K562 (cell line): ENCODE measurements around the gene HAPLN3. TPM values are rescaled to one million over a fixed set of nuclear protein-coding genes. Genes with fewer than 3 reads are reported as not detected.
A peak's percentile ranks its signal among the peaks of the same experiment; 100 is the strongest.
"Not testable (repeated sequence)": the region's sequence is repeated elsewhere in the genome, so short reads cannot be mapped to it uniquely, and the experiment has no call there.

Experiments
- ATAC-seq: fragments of 200-7000 bp; cut with Tn5 transposase; 3 replicates; pipeline ENCODE4 v1.9.1; 2020; ENCODE audit warnings: moderate library complexity
- BruUV-seq: library from RNA; stranded (reverse); fragments of 400-500 nt; replicated peaks from 2 replicates; lab custom pipeline; 2021; lab: Mats Ljungman, UMichigan
- CTCF ChIA-PET: fragments of 300-600 bp; formaldehyde crosslinking; extraction: SDS; loops from one replicate; lab custom pipeline; 2021; ENCODE audit warnings: low intra/inter-chr PET ratio; lab: Yijun Ruan, JAX
- POLR2A ChIA-PET: fragments of 300-600, 350-650 bp; sonication (Branson Sonifier 250); formaldehyde crosslinking; extraction: SDS; loops from one replicate; lab custom pipeline; 2021; ENCODE audit warnings: antibody characterized with exemption, inconsistent platforms; lab: Yijun Ruan, JAX
- DNase-seq, 4 experiments: peaks; one replicate each; pipeline versions ENCODE4 v3.0.0 to v3.0.0-alpha.2; 2011 to 2018; ENCODE audit warnings: low spot score in 3 of 4, mixed read lengths in 3 of 4; ENCODE audit errors: extremely low read depth in 1 of 4
- FAIRE-seq: peaks from 2 replicates; lab custom pipeline; 2011; peaks lifted over from hg19 to GRCh38; lab: Jason Lieb, UNC
- H2AFZ ChIP-seq: 2 replicates; pipeline ENCODE4 v1.6.0; 2011; ENCODE audit warnings: low read depth, low read length, control low read depth, inconsistent platforms
- H3K27ac ChIP-seq: fragments of 200-600 bp; 3 replicates; pipeline ENCODE4 v1.8.0; 2011; ENCODE audit warnings: low read depth, mild to moderate bottlenecking, control low read depth, inconsistent platforms, low read length, moderate library complexity, mixed read lengths; ENCODE audit errors: extremely low read depth
- H3K27me3 ChIP-seq, 2 experiments: fragments of 300-600 bp in 1 of 2; 2 replicates in 1 of 2; 3 replicates in 1 of 2; pipeline versions ENCODE4 v1.6.0 to v1.8.0; 2011; ENCODE audit warnings: inconsistent platforms in 2 of 2, low read length in 2 of 2, mild to moderate bottlenecking in 1 of 2, mixed read lengths in 1 of 2, moderate library complexity in 1 of 2; ENCODE audit not compliant: control insufficient read depth in 2 of 2, insufficient read depth in 2 of 2
- H3K36me3 ChIP-seq: fragments of 300-600 bp; 3 replicates; pipeline ENCODE4 v1.8.0; 2011; ENCODE audit warnings: mild to moderate bottlenecking, low read length, inconsistent platforms; ENCODE audit not compliant: control insufficient read depth, insufficient read depth
- H3K4me1 ChIP-seq, 2 experiments: fragments of 200-600 bp in 1 of 2; replicated peaks in 1 of 2; 2 replicates in 1 of 2; 3 replicates in 1 of 2; pipeline versions ENCODE4 v1.5.1 to v1.8.0; 2011; ENCODE audit warnings: inconsistent platforms in 2 of 2, low read length in 2 of 2, mild to moderate bottlenecking in 1 of 2, mixed read lengths in 1 of 2, moderate library complexity in 1 of 2; ENCODE audit not compliant: control insufficient read depth in 2 of 2, insufficient read depth in 2 of 2
- H3K4me2 ChIP-seq: 2 replicates; pipeline ENCODE4 v1.6.1; 2011; ENCODE audit warnings: low read length, control low read depth, inconsistent platforms, mixed read lengths; ENCODE audit not compliant: insufficient read depth
- H3K4me3 ChIP-seq: fragments of 200-600 bp; sonication (generic), shearing (Covaris generic); 2 replicates; pipeline ENCODE4 v1.5.1; 2016; ENCODE audit warnings: control low read depth, inconsistent platforms
- H3K79me2 ChIP-seq: fragments of 200-600 bp; 3 replicates; pipeline ENCODE4 v1.8.0; 2011; ENCODE audit warnings: low read length, inconsistent platforms; ENCODE audit not compliant: control insufficient read depth, insufficient read depth
- H3K9ac ChIP-seq, 2 experiments: 2 replicates each; pipeline versions ENCODE4 v1.6.0 to v1.6.1; 2011; ENCODE audit warnings: low read depth in 2 of 2, low read length in 2 of 2, control low read depth in 1 of 2, inconsistent platforms in 1 of 2, mild to moderate bottlenecking in 1 of 2, mixed read lengths in 1 of 2; ENCODE audit not compliant: insufficient read depth in 1 of 2
- H3K9me1 ChIP-seq: one replicate; pipeline ENCODE4 v1.6.0; 2011; ENCODE audit warnings: inconsistent platforms, mild to moderate bottlenecking, low read length, moderate library complexity; ENCODE audit not compliant: control insufficient read depth, insufficient read depth
- H3K9me3 ChIP-seq: replicated peaks from 2 replicates; pipeline ENCODE4 v1.5.1; 2011; ENCODE audit warnings: low read depth, low read length, inconsistent platforms; ENCODE audit not compliant: control insufficient read depth, insufficient read depth
- H4K20me1 ChIP-seq: replicated peaks from 2 replicates; pipeline ENCODE4 v1.6.1; 2011; ENCODE audit warnings: low read length, inconsistent platforms, mixed read lengths; ENCODE audit not compliant: control insufficient read depth, insufficient read depth
- ATF7 ChIP-seq: fragments of 450-650 bp; IDR thresholded peaks from 2 replicates; pipeline ENCODE4 v1.7.1; 2014; ENCODE audit warnings: mild to moderate bottlenecking, moderate library complexity
- RCOR1 ChIP-seq, 2 experiments: IDR thresholded peaks; 2 replicates each; pipeline ENCODE4 v1.6.1; 2012; ENCODE audit warnings: low read depth in 2 of 2, low read length in 2 of 2, borderline replicate concordance in 1 of 2, improper control_type of control experiment in 1 of 2
- ZBTB33 ChIP-seq: sonication (generic); formaldehyde crosslinking; IDR thresholded peaks from 2 replicates; pipeline ENCODE4 v1.8.1; 2023; ENCODE audit warnings: mild to moderate bottlenecking, missing genetic modification reagents
- ZNF384 ChIP-seq: IDR thresholded peaks from 2 replicates; pipeline ENCODE4 v1.6.1; 2012; ENCODE audit warnings: low read depth, low read length, improper control_type of control experiment
- WGBS: fragments of 100-300 bp; shearing (Covaris generic); methylation state at CpG from one replicate; pipeline ENCODE4 v1.1.6; 2016; ENCODE audit warnings: low coverage, mixed read lengths; ENCODE audit not compliant: insufficient coverage; ENCODE audit errors: missing lambda C conversion rate; 5-methylcytosine and 5-hydroxymethylcytosine counted together
- in situ Hi-C: fragments of 300-500 bp; cut with MboI; formaldehyde crosslinking; loops from 4 replicates; pipeline ENCODE4 v1.15.0; 2018; ENCODE audit warnings: inconsistent platforms, mixed read lengths
- intact Hi-C: fragments of 100-400 bp; cut with micrococcal nuclease; formaldehyde crosslinking; loops from 2 replicates; pipeline ENCODE4 v1.14.2; 2022
- polyA plus RNA-seq, 8 experiments: library from polyadenylated mRNA; depleted of rRNA in 4 of 8; stranded (reverse) in 5 of 8; unstranded in 3 of 8; fragments of >200 nt; fragmentation: Nextera tagmentation in 2 of 8; fragmentation: Illumina TruSeq in 1 of 8; extraction: Ambion mirVana in 2 of 8; extraction: Trizol in 1 of 8; gene quantifications; 2 replicates each; pipeline versions ENCODE4 v1.2.1 to v1.2.3, GENCODE V29; 2011 to 2014; ENCODE audit warnings: inconsistent platforms in 1 of 8, missing spikeins in 1 of 8
- total RNA-seq, 7 experiments: library from RNA; depleted of rRNA in 6 of 7; stranded (reverse); fragments of >200 nt in 6 of 7; fragmentation: Illumina TruSeq in 2 of 7; extraction: Trizol in 2 of 7; gene quantifications; 2 replicates each; pipeline versions ENCODE4 v1.2.1 to v1.2.3, GENCODE V29; 2011 to 2021; ENCODE audit warnings: low replicate concordance in 1 of 7
- TF ChIP-seq, protein P1 (sequence below): fragments of 450-650 bp; IDR thresholded peaks from 2 replicates; pipeline ENCODE4 v1.6.1; 2017; ENCODE audit warnings: mild to moderate bottlenecking, moderate library complexity

Gene HAPLN3
- total and polyA plus RNA-seq, 9 of the 15 experiments (the other 6 are each of a cell fraction or from before 2014, with no cell fraction given), result 0.04 to 2.4 (median 0.65) TPM

GRCh38 chr15:88920892-88921435 is 25.6 kb upstream of the HAPLN3 start:
- peak overlapping the region; percentile 44; the same call in 1 of the 2 replicates for H3K4me2 ChIP-seq
- TF ChIP-seq, protein P1, sequence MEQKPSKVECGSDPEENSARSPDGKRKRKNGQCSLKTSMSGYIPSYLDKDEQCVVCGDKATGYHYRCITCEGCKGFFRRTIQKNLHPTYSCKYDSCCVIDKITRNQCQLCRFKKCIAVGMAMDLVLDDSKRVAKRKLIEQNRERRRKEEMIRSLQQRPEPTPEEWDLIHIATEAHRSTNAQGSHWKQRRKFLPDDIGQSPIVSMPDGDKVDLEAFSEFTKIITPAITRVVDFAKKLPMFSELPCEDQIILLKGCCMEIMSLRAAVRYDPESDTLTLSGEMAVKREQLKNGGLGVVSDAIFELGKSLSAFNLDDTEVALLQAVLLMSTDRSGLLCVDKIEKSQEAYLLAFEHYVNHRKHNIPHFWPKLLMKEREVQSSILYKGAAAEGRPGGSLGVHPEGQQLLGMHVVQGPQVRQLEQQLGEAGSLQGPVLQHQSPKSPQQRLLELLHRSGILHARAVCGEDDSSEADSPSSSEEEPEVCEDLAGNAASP, result 0 out of 2 replicates have a peak, but pooled peaks have one; percentile 17
- peak; percentile 52; the same call in 1 of the 2 replicates for TF ChIP-seq ZNF384
- TF ChIP-seq ATF7, result peak; percentile 27; the same call in 1 of the 2 replicates
- TF ChIP-seq RCOR1 (IDR thresholded peaks at IDR 0.05; ENCODE audit: borderline replicate concordance in 1 of 2, low read depth in 2 of 2, low read length in 2 of 2), result 0 out of 4 replicates have a peak, but pooled peaks of 1 of the 2 experiments have one; percentile 2
- TF ChIP-seq ZBTB33 (CRISPR knock-in tag), result peak; percentile 87
- POLR2A ChIA-PET, result interaction anchor here (0.9 to 2.3 kb wide), 5 partner anchors 9 to 68 kb away, joined by 3 to 7 read pairs (median 3); no protein-coding TSS in a partner anchor
- H3K36me3 ChIP-seq, H3K4me3 ChIP-seq, H3K9me3 ChIP-seq, H3K79me2 ChIP-seq, H3K27me3 ChIP-seq, in situ Hi-C loops, FAIRE-seq, DNase-seq, intact Hi-C loops, BruUV-seq, CTCF ChIA-PET, H3K9ac ChIP-seq, H4K20me1 ChIP-seq, H3K9me1 ChIP-seq: not testable (repeated sequence)
- WGBS, result 64% methylated on average over 12 of the region's 12 CpGs
- peak overlapping the region; percentile 43; the same call in 2 of the 3 replicates for H3K27ac ChIP-seq
- peak; percentile 14; the same call in 2 of the 3 replicates for ATAC-seq
- H3K4me1 ChIP-seq, result peaks cover 15 to 27% of the 10 kb centered on the region in 2 experiments
- H2AFZ ChIP-seq, result peak overlapping the region; percentile 90
